H9 (cell line): Measurements from ENCODE around the gene NUP54. TPM values are rescaled to one million over a fixed set of nuclear protein-coding genes. Genes with fewer than 3 reads are reported as not detected.

Experiments
- DNase-seq: peaks from one replicate; pipeline ENCODE4 v3.0.0-alpha.2; 2017
- H2AFZ ChIP-seq: one replicate; pipeline ENCODE4 v1.6.1; 2013; ENCODE audit warnings: mild to moderate bottlenecking, low read length, control low read depth, moderate library complexity
- H2AK5ac ChIP-seq: 2 replicates; pipeline ENCODE4 v1.6.1; 2013; ENCODE audit warnings: low read length, control low read depth, mixed read lengths; ENCODE audit not compliant: insufficient read length
- H2BK120ac ChIP-seq: one replicate; pipeline ENCODE4 v1.6.1; 2013; ENCODE audit warnings: low read depth, mild to moderate bottlenecking, low read length, control low read depth, inconsistent platforms; ENCODE audit not compliant: poor library complexity, severe bottlenecking
- H2BK12ac ChIP-seq: 2 replicates; pipeline ENCODE4 v1.6.1; 2013; ENCODE audit warnings: low read length, control low read depth, mixed read lengths, low read depth; ENCODE audit not compliant: insufficient read length
- H2BK15ac ChIP-seq: 2 replicates; pipeline ENCODE4 v1.6.1; 2013; ENCODE audit warnings: low read depth, low read length, control low read depth
- H2BK20ac ChIP-seq: one replicate; pipeline ENCODE4 v1.6.1; 2013; ENCODE audit warnings: low read depth, mild to moderate bottlenecking, low read length, control low read depth, inconsistent platforms; ENCODE audit not compliant: poor library complexity, severe bottlenecking
- H2BK5ac ChIP-seq: 2 replicates; pipeline ENCODE4 v1.6.1; 2013; ENCODE audit warnings: low read length, control low read depth, mixed read lengths; ENCODE audit not compliant: insufficient read length
- H3K14ac ChIP-seq: 2 replicates; pipeline ENCODE4 v1.6.1; 2013; ENCODE audit warnings: low read length, control low read depth; ENCODE audit not compliant: insufficient read depth
- H3K18ac ChIP-seq: 2 replicates; pipeline ENCODE4 v1.6.1; 2013; ENCODE audit warnings: low read depth, mild to moderate bottlenecking, mixed read lengths, low read length, control low read depth; ENCODE audit not compliant: insufficient read length
- H3K23ac ChIP-seq: 2 replicates; pipeline ENCODE4 v1.6.1; 2013; ENCODE audit warnings: low read length, control low read depth, mixed read lengths, low read depth; ENCODE audit not compliant: insufficient read length
- H3K23me2 ChIP-seq: 2 replicates; pipeline ENCODE4 v1.6.1; 2013; ENCODE audit warnings: low read depth, mild to moderate bottlenecking, mixed read lengths, low read length, control low read depth; ENCODE audit not compliant: insufficient read length, poor library complexity, severe bottlenecking
- H3K27ac ChIP-seq: 2 replicates; pipeline ENCODE4 v1.5.1; 2013; ENCODE audit warnings: low read length, control low read depth, mixed read lengths, low read depth; ENCODE audit not compliant: insufficient read length
- H3K27me3 ChIP-seq: 2 replicates; pipeline ENCODE4 v1.6.1; 2013; ENCODE audit warnings: low read length, control low read depth, inconsistent platforms; ENCODE audit not compliant: insufficient read depth
- H3K4ac ChIP-seq: 2 replicates; pipeline ENCODE4 v1.6.1; 2013; ENCODE audit warnings: low read depth, mild to moderate bottlenecking, control low read depth, inconsistent platforms, low read length, moderate library complexity
- H3K4me1 ChIP-seq: 2 replicates; pipeline ENCODE4 v1.6.1; 2013; ENCODE audit warnings: low read length, control low read depth, inconsistent platforms; ENCODE audit not compliant: insufficient read depth
- H3K4me2 ChIP-seq: 2 replicates; pipeline ENCODE4 v1.6.1; 2013; ENCODE audit warnings: low read length, control low read depth, mixed read lengths; ENCODE audit not compliant: insufficient read length, insufficient read depth
- H3K56ac ChIP-seq: 2 replicates; pipeline ENCODE4 v1.6.1; 2013; ENCODE audit warnings: low read depth, mild to moderate bottlenecking, mixed read lengths, low read length, control low read depth; ENCODE audit not compliant: insufficient read length
- H3K79me1 ChIP-seq: 2 replicates; pipeline ENCODE4 v1.6.1; 2013; ENCODE audit warnings: low read depth, mild to moderate bottlenecking, moderate library complexity, low read length, control low read depth, inconsistent platforms; ENCODE audit not compliant: insufficient read depth, poor library complexity, severe bottlenecking
- H3K79me2 ChIP-seq: 2 replicates; pipeline ENCODE4 v1.6.1; 2013; ENCODE audit warnings: low read length, control low read depth, inconsistent platforms; ENCODE audit not compliant: insufficient read depth
- H3K9ac ChIP-seq: 2 replicates; pipeline ENCODE4 v1.6.1; 2013; ENCODE audit warnings: low read length, control low read depth, mixed read lengths; ENCODE audit not compliant: insufficient read length; ENCODE audit errors: extremely low read depth
- H3K9me3 ChIP-seq: one replicate; pipeline ENCODE4 v1.6.1; 2013; ENCODE audit warnings: low read depth, low read length, inconsistent platforms; ENCODE audit not compliant: control insufficient read depth
- H3T11ph ChIP-seq: one replicate; pipeline ENCODE4 v1.6.1; 2013; ENCODE audit warnings: mild to moderate bottlenecking, low read length, control low read depth, inconsistent platforms
- H4K20me1 ChIP-seq: one replicate; pipeline ENCODE4 v1.6.1; 2013; ENCODE audit not compliant: control insufficient read depth, insufficient read length, insufficient read depth
- H4K5ac ChIP-seq: 2 replicates; pipeline ENCODE4 v1.6.1; 2013; ENCODE audit warnings: low read depth, mild to moderate bottlenecking, mixed read lengths, low read length, control low read depth; ENCODE audit not compliant: insufficient read length
- H4K8ac ChIP-seq: replicated peaks from 2 replicates; pipeline ENCODE4 v1.6.1; 2013; ENCODE audit warnings: low read length, control low read depth, mixed read lengths, low read depth; ENCODE audit not compliant: insufficient read length
- H4K91ac ChIP-seq: 2 replicates; pipeline ENCODE4 v1.6.1; 2013; ENCODE audit warnings: low read depth, mild to moderate bottlenecking, moderate library complexity, mixed read lengths, low read length, control low read depth; ENCODE audit not compliant: insufficient read length
- H3K27ac Mint-ChIP-seq, 3 experiments: 2 replicates in 2 of 3; 3 replicates in 1 of 3; pipeline ENCODE4 v1.8.0; 2020 to 2021; ENCODE audit warnings: mixed read lengths in 3 of 3, mild to moderate bottlenecking in 1 of 3, moderate library complexity in 1 of 3
- H3K27me3 Mint-ChIP-seq: 2 replicates; pipeline ENCODE4 v1.8.0; 2021; ENCODE audit warnings: low read depth, mild to moderate bottlenecking, moderate library complexity, mixed read lengths
- H3K36me3 Mint-ChIP-seq, 3 experiments: 2 replicates in 2 of 3; 3 replicates in 1 of 3; pipeline ENCODE4 v1.8.0; 2020 to 2021; ENCODE audit warnings: low read depth in 3 of 3, mixed read lengths in 3 of 3; ENCODE audit not compliant: insufficient read depth in 1 of 3
- H3K4me1 Mint-ChIP-seq, 2 experiments: 2 replicates each; pipeline ENCODE4 v1.8.0; 2020; ENCODE audit warnings: mixed read lengths in 2 of 2
- H3K4me3 Mint-ChIP-seq, 2 experiments: 2 replicates in 1 of 2; 3 replicates in 1 of 2; pipeline ENCODE4 v1.8.0; 2020 to 2021; ENCODE audit warnings: mild to moderate bottlenecking in 2 of 2, mixed read lengths in 2 of 2, moderate library complexity in 1 of 2
- H3K9me3 Mint-ChIP-seq, 2 experiments: 2 replicates in 1 of 2; 3 replicates in 1 of 2; pipeline ENCODE4 v1.8.0; 2020; ENCODE audit warnings: mild to moderate bottlenecking in 2 of 2, mixed read lengths in 2 of 2, moderate library complexity in 1 of 2
- WGBS: extraction: QIAGEN DNeasy Blood & Tissue Kit; methylation state at CpG from one replicate; pipeline ENCODE4 v1.1.7; 2013; ENCODE audit warnings: missing lambda C conversion rate, low lambda C conversion rate, mixed read lengths; ENCODE audit not compliant: insufficient read length; ENCODE audit errors: extremely low coverage; 5-methylcytosine and 5-hydroxymethylcytosine counted together
- total RNA-seq: library from RNA; stranded (reverse); gene quantifications from 2 replicates; pipeline ENCODE4 v1.2.1, GENCODE V29; 2021
- TF ChIP-seq, protein P1 (sequence below): fragments of 200-600 bp; sonication (generic); conservative IDR thresholded peaks from 3 replicates; pipeline ENCODE4 v1.8.0; 2021; ENCODE audit warnings: antibody characterized with exemption, mild to moderate bottlenecking

Gene NUP54
- total RNA-seq, 1 experiment from 2014 or later: 129 TPM

GRCh38 chr4:76174216-76174615, 26.0 kb upstream of the NUP54 start:
- WGBS: no CpG with 5 or more reads among the region's 6 CpGs

More at GRCh38 chr4:76174216-76174615, 26.0 kb upstream of the NUP54 start:
- Histone ChIP-seq H3K4ac (no peak overlapping the region), H3T11ph (no peak overlapping the region), H4K8ac (no peak overlapping the region), H3K27me3 (no peaks in the 10 kb centered on the region), H2BK5ac (no peak overlapping the region), H2AFZ (no peak overlapping the region), H2AK5ac (no peak overlapping the region), H3K79me2 (no peaks in the 10 kb centered on the region), H4K91ac (no peak overlapping the region), H4K20me1 (no peaks in the 10 kb centered on the region), H3K79me1 (no peaks in the 10 kb centered on the region), H3K23me2 (no peaks in the 10 kb centered on the region), H2BK12ac (no peak overlapping the region), H3K4me1 (no peaks in the 10 kb centered on the region), H2BK120ac (no peak overlapping the region), H3K56ac (no peak overlapping the region), H3K9me3 (no peaks in the 10 kb centered on the region), H3K18ac (no peak overlapping the region), H2BK15ac (no peak overlapping the region), H3K14ac (no peak overlapping the region), H3K4me2 (no peak overlapping the region), H2BK20ac (no peak overlapping the region), H3K23ac (no peak overlapping the region), H3K27ac (no peak overlapping the region), H4K5ac (no peak overlapping the region), H3K9ac (no peak overlapping the region)
- Mint-ChIP-seq H3K9me3 (no peaks in the 10 kb centered on the region), H3K36me3 (peaks cover 3 to 22% (median 21%) of the 10 kb centered on the region in 3 experiments; a peak in 5 of 7 replicates), H3K27ac (peak overlapping the region in 1 of 3 experiments; percentile 29; a peak in 3 of 7 replicates), H3K4me1 (no peaks in the 10 kb centered on the region), H3K4me3 (no peak overlapping the region), H3K27me3 (no peaks in the 10 kb centered on the region)
- TF ChIP-seq, protein P1, sequence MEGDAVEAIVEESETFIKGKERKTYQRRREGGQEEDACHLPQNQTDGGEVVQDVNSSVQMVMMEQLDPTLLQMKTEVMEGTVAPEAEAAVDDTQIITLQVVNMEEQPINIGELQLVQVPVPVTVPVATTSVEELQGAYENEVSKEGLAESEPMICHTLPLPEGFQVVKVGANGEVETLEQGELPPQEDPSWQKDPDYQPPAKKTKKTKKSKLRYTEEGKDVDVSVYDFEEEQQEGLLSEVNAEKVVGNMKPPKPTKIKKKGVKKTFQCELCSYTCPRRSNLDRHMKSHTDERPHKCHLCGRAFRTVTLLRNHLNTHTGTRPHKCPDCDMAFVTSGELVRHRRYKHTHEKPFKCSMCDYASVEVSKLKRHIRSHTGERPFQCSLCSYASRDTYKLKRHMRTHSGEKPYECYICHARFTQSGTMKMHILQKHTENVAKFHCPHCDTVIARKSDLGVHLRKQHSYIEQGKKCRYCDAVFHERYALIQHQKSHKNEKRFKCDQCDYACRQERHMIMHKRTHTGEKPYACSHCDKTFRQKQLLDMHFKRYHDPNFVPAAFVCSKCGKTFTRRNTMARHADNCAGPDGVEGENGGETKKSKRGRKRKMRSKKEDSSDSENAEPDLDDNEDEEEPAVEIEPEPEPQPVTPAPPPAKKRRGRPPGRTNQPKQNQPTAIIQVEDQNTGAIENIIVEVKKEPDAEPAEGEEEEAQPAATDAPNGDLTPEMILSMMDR: no peak
- no peak for DNase-seq
